Measurements from ENCODE around the gene RPH3AL. TPM values are rescaled to one million over a fixed set of nuclear protein-coding genes. Genes with fewer than 3 reads are reported as not detected.

The RPH3AL gene
- total RNA-seq, 2 experiments from 2014 or later: 1.6 to 2.2 TPM

- CTCF ChIA-PET: no interaction called here
Measured at GRCh38 chr17:335691-336090, 16.9 kb downstream of the RPH3AL start.

GRCh38 chr17:334974-335481 lies 17.6 kb downstream of the RPH3AL start:
- Mint-ChIP-seq H3K36me3 (ENCODE audit: low read depth) (no peaks in the 10 kb centered on the region), H3K9me3 (no peaks in the 10 kb centered on the region), H3K4me3 (peak overlapping the region; percentile 38), H3K27ac (no peak overlapping the region), H3K27me3 (ENCODE audit: low read depth) (no peaks in the 10 kb centered on the region), H3K4me1 (ENCODE audit: low read depth) (peaks cover 57% of the 10 kb centered on the region)
- no peak for DNase-seq
- intact Hi-C loops (cut with micrococcal nuclease): no loop called here
- CTCF ChIA-PET: no interaction called here

More at GRCh38 chr17:335691-336090, 16.9 kb downstream of the RPH3AL start:
- intact Hi-C loops (cut with micrococcal nuclease): no loop called here
- H3K36me3 Mint-ChIP-seq (ENCODE audit: low read depth): no peaks in the 10 kb centered on the region
- H3K4me1 Mint-ChIP-seq (ENCODE audit: low read depth): peaks cover 51% of the 10 kb centered on the region
- no peak overlapping the region for H3K27ac Mint-ChIP-seq
- DNase-seq: peak; percentile 14
- no peaks in the 10 kb centered on the region for H3K27me3 Mint-ChIP-seq (ENCODE audit: low read depth)
- no peaks in the 10 kb centered on the region for H3K9me3 Mint-ChIP-seq
- H3K4me3 Mint-ChIP-seq: peak overlapping the region; percentile 24

GRCh38 chr17:333626-334396 lies 18.8 kb downstream of the RPH3AL start:
- peak overlapping the region; percentile 44 for H3K27ac Mint-ChIP-seq
- H3K4me1 Mint-ChIP-seq (ENCODE audit: low read depth): peaks cover 62% of the 10 kb centered on the region
- CTCF ChIA-PET: no interaction called here
- intact Hi-C loops (cut with micrococcal nuclease): no loop called here
- no peaks in the 10 kb centered on the region for H3K9me3 Mint-ChIP-seq
- peak; percentile 34 for DNase-seq
- no peaks in the 10 kb centered on the region for H3K36me3 Mint-ChIP-seq (ENCODE audit: low read depth)
- H3K4me3 Mint-ChIP-seq: peak overlapping the region; percentile 50
- H3K27me3 Mint-ChIP-seq (ENCODE audit: low read depth): no peaks in the 10 kb centered on the region

GRCh38 chr17:332558-333322 lies 19.9 kb downstream of the RPH3AL start:
- Mint-ChIP-seq H3K4me3 (no peak overlapping the region), H3K4me1 (ENCODE audit: low read depth) (peaks cover 62% of the 10 kb centered on the region), H3K36me3 (ENCODE audit: low read depth) (no peaks in the 10 kb centered on the region), H3K27me3 (ENCODE audit: low read depth) (no peaks in the 10 kb centered on the region), H3K9me3 (no peaks in the 10 kb centered on the region), H3K27ac (no peak overlapping the region)
- CTCF ChIA-PET: no interaction called here
- intact Hi-C loops (cut with micrococcal nuclease): no loop called here
- no peak for DNase-seq

DNA sequence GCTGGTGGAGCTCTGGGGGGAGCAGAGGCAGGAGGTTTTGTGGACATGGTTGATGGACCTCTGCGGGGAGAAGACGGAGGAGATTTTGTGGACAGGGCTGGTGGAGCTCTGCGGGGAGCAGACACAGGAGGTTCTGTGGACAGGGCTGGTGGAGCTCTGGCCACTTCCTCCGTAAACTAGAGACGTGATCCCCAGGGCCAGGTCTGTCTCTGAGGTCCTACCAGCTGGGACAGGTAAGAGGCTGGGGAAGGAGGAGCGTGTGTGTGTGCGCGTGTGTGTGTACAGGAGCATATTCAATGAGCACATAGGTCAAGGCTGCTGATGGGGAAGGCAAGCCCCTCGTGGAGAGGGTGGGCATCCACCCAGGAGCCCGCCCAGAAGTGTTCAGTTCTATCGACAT lies 20.6 kb downstream of the RPH3AL start:
- no peak overlapping the region for H3K4me3 Mint-ChIP-seq
- intact Hi-C loops (cut with micrococcal nuclease): no loop called here
- CTCF ChIA-PET: no interaction called here
- H3K36me3 Mint-ChIP-seq (ENCODE audit: low read depth): no peaks in the 10 kb centered on the region
- peaks cover 62% of the 10 kb centered on the region for H3K4me1 Mint-ChIP-seq (ENCODE audit: low read depth)
- no peaks in the 10 kb centered on the region for H3K9me3 Mint-ChIP-seq
- no peak overlapping the region for H3K27ac Mint-ChIP-seq
- no peak for DNase-seq
- no peaks in the 10 kb centered on the region for H3K27me3 Mint-ChIP-seq (ENCODE audit: low read depth)

DNA sequence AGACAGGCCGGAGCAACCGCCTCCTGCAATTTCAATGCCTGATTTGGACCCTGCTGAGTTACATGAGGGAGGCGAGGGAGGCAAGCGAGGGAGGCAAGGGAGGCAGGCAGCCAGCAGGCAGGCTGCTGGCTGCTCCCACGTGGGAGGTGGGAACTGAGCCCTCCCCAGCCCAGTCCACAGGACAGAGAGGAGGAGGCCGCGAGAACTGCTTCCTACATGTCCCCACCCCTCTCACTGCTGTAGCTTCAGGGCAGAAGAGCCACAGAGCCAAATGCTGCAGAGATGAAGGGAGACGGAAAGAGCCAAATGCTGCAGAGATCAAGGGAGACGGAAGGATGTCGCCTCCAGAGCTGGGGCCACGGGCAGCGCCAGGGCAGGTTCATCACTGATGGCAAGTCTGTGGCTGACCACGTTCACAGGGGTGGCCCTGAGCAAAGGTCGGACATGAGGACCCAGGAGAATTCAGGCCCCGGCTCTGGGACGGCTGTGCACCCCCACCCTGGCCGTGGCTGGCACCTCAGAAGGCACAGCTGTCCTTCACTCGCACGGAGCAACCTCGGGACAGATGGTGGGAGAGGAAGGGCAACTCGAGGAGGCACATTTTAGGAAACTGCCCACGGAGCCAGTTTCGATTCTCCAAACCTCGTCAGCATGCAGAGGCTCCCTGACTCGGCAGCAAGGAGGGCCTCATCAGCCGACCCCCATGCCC lies 21.5 kb downstream of the RPH3AL start:
- peak; percentile 44 for DNase-seq
- Mint-ChIP-seq H3K27me3 (ENCODE audit: low read depth) (no peaks in the 10 kb centered on the region), H3K4me1 (ENCODE audit: low read depth) (peaks cover 56% of the 10 kb centered on the region), H3K4me3 (peak overlapping the region; percentile 69), H3K9me3 (no peaks in the 10 kb centered on the region), H3K36me3 (ENCODE audit: low read depth) (no peaks in the 10 kb centered on the region), H3K27ac (no peak overlapping the region)
- intact Hi-C loops (cut with micrococcal nuclease): no loop called here
- CTCF ChIA-PET: interaction anchor here (0.7 kb wide), 1 partner anchor 1143 kb away, joined by 6 read pairs; no protein-coding TSS in a partner anchor

DNA sequence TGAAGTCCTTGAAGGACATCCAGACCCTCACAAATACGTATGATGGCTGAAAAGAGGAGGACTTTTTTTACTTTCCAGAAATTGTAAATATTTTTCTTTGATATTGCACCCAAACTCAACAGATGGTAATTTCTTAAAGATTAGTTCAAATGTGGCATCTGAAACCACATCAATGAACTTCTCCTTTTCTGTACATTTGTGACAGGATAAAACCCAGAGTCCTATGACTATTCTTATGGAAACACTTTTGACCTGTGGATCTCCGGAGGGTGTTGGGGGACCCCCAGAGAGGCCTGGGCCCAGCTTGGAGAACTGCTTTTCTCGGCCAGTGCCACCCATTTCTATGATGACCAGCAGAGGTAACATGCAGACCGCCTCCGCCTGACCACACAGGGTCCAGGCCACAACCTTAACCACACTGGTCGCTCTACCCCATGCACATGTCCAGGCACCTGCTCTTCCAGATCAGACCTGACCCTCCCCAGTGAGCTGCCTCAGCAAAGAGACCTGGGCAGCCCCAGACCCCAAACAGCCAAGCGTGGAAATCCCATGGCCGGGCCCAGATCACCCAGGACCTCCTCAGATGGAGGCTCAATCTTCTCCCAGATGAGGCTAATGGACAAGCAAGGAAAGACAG lies 22.7 kb downstream of the RPH3AL start:
- CTCF ChIA-PET: no interaction called here
- H3K9me3 Mint-ChIP-seq: no peaks in the 10 kb centered on the region
- no peaks in the 10 kb centered on the region for H3K27me3 Mint-ChIP-seq (ENCODE audit: low read depth)
- H3K4me3 Mint-ChIP-seq: no peak overlapping the region
- no peak overlapping the region for H3K27ac Mint-ChIP-seq
- no peaks in the 10 kb centered on the region for H3K36me3 Mint-ChIP-seq (ENCODE audit: low read depth)
- no peak for DNase-seq
- intact Hi-C loops (cut with micrococcal nuclease): no loop called here
- H3K4me1 Mint-ChIP-seq (ENCODE audit: low read depth): peaks cover 43% of the 10 kb centered on the region

DNA sequence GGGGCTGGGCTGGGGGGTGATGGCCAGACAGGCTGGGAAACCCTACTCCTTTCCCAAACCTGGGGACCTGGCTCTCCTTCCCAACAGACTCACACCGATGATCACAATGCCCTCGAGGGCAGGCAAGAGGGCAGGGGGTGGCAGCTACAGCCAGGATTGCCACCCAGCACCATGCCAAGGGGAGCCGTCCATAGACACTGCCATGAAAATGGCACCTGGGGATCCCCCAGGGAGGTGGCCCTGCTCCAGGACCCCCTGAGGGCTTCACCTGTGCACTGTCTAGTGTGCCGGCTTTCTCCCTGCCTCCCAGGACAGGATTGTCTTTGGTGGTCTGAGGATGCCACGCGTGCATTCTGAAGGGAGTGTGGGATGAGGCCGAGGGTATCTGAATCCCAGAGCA lies 24.6 kb downstream of the RPH3AL start:
- H3K36me3 Mint-ChIP-seq (ENCODE audit: low read depth): no peaks in the 10 kb centered on the region
- H3K4me1 Mint-ChIP-seq (ENCODE audit: low read depth): peaks cover 29% of the 10 kb centered on the region
- CTCF ChIA-PET: no interaction called here
- no peak overlapping the region for H3K4me3 Mint-ChIP-seq
- DNase-seq: no peak
- no peaks in the 10 kb centered on the region for H3K27me3 Mint-ChIP-seq (ENCODE audit: low read depth)
- no peak overlapping the region for H3K27ac Mint-ChIP-seq
- intact Hi-C loops (cut with micrococcal nuclease): no loop called here
- H3K9me3 Mint-ChIP-seq: no peaks in the 10 kb centered on the region

DNA sequence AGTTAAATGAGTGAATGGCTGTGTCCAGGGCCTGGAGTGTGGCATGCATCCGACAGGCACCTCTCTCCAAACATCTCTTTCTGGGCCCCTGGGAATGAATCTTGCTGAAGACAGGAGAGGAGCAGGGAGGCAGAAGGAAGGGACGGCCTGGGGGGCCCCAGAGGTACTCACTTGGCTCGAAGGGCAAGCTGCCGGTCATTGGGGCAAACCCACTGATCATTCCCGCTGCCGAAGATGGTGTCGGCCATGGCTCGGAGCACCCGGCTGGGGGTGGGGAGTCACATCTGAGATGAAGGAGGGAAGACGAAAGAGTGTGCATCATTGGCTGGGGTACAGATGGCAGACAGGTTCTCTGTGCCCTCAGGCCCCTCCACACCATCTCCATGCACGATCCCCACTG lies 25.3 kb downstream of the RPH3AL start:
- H3K27me3 Mint-ChIP-seq (ENCODE audit: low read depth): no peaks in the 10 kb centered on the region
- no peaks in the 10 kb centered on the region for H3K9me3 Mint-ChIP-seq
- H3K4me3 Mint-ChIP-seq: no peak overlapping the region
- no peak overlapping the region for H3K27ac Mint-ChIP-seq
- intact Hi-C loops (cut with micrococcal nuclease): no loop called here
- no peaks in the 10 kb centered on the region for H3K36me3 Mint-ChIP-seq (ENCODE audit: low read depth)
- CTCF ChIA-PET: no interaction called here
- peaks cover 27% of the 10 kb centered on the region for H3K4me1 Mint-ChIP-seq (ENCODE audit: low read depth)
- no peak for DNase-seq

DNA sequence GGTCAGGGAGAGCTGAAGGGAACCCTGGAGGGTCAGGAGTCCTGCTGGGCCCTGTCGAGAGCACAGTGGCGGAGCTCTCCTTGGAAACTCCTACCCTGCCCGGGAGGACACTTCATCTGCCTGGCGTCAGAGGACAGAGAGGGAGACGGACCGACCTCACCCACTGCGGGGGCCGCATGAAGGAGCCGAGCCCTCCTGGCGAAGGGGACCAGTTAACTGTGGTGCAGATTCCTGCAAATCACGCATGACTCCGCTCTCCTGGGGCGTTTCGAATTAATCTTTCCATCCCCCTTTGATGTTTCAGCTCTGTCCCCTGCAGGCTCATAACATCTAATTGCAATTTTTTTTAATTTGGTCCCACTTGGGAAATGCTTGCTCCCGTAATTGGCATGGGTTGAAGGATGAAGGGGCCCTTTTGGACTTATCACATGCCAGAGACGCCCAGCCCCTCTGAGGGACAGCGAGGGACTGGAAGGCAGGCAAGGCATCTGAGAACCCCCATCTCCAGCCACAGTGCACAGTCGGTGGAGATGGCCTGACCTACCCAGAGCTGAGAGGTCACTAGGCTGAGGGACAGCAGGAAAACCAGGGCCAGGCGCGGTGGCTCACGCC lies 26.5 kb downstream of the RPH3AL start:
- DNase-seq: no peak
- Mint-ChIP-seq H3K4me3 (no peak overlapping the region), H3K27me3 (ENCODE audit: low read depth) (no peaks in the 10 kb centered on the region), H3K36me3 (ENCODE audit: low read depth) (no peaks in the 10 kb centered on the region), H3K27ac (no peak overlapping the region), H3K9me3 (no peaks in the 10 kb centered on the region), H3K4me1 (ENCODE audit: low read depth) (peaks cover 16% of the 10 kb centered on the region)
- CTCF ChIA-PET: no interaction called here
- intact Hi-C loops (cut with micrococcal nuclease): no loop called here

DNA sequence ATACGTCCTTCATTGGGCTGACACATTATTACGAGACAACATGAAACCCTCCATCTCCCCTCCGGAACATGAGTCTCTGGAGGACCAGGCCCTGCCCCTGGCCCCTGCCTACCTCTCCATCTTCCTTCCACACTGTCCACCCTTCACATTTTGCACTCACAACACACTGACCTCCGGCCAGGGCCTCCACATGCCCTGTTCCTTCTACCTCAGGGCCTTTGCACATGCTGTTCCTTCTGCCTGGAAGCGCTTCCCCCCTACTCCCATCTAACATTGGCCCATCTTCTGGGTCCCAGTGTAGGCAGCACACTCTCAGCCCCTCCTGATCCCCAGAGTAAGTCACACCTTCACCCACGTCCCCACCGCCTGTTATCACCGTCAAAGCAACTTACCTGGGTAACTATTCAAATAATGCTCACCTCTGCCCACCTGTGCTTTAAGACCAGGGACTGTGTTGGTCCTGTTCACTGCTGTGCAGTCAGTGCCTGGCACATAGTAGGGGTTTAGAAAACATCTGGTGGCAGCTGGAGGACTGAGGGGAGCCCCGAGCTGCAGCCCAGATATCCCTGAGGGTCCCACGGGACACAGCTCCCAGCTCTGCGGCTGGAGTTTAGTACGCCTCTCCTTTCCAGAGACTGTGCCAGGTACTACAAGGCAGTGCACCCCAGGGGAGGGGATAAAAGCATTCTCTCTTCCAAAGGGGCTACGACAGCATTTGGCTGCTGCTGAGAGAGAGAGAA lies 27.2 kb downstream of the RPH3AL start:
- intact Hi-C loops (cut with micrococcal nuclease): no loop called here
- peaks cover 9% of the 10 kb centered on the region for H3K4me1 Mint-ChIP-seq (ENCODE audit: low read depth)
- CTCF ChIA-PET: no interaction called here
- no peaks in the 10 kb centered on the region for H3K36me3 Mint-ChIP-seq (ENCODE audit: low read depth)
- no peak overlapping the region for H3K27ac Mint-ChIP-seq
- no peaks in the 10 kb centered on the region for H3K9me3 Mint-ChIP-seq
- no peaks in the 10 kb centered on the region for H3K27me3 Mint-ChIP-seq (ENCODE audit: low read depth)
- DNase-seq: no peak
- H3K4me3 Mint-ChIP-seq: no peak overlapping the region
